HFFc6 (cell line): ENCODE measurements around the gene KCNMA1. TPM values are rescaled to one million over a fixed set of nuclear protein-coding genes. Genes with fewer than 3 reads are reported as not detected.
A peak's percentile ranks its signal among the peaks of the same experiment; 100 is the strongest.

ENCODE experiments used
- DNase-seq: peaks from one replicate; pipeline ENCODE4 v3.0.0-alpha.2; 2018
- H3K27ac Mint-ChIP-seq: 2 replicates; pipeline ENCODE4 v1.8.0; 2020; ENCODE audit warnings: mild to moderate bottlenecking, mixed read lengths
- H3K27me3 Mint-ChIP-seq: 2 replicates; pipeline ENCODE4 v1.8.0; 2021; ENCODE audit warnings: mild to moderate bottlenecking, moderate library complexity, mixed read lengths; ENCODE audit not compliant: insufficient read depth
- H3K36me3 Mint-ChIP-seq: 2 replicates; pipeline ENCODE4 v1.8.0; 2021; ENCODE audit warnings: low read depth, mixed read lengths
- H3K4me1 Mint-ChIP-seq: 2 replicates; pipeline ENCODE4 v1.8.0; 2020; ENCODE audit warnings: low read depth, mixed read lengths
- H3K4me3 Mint-ChIP-seq: 2 replicates; pipeline ENCODE4 v1.8.0; 2020; ENCODE audit warnings: mild to moderate bottlenecking, moderate library complexity, mixed read lengths
- H3K9me3 Mint-ChIP-seq: 2 replicates; pipeline ENCODE4 v1.8.0; 2020; ENCODE audit warnings: mild to moderate bottlenecking, mixed read lengths
- CTCF ChIP-seq: fragments of 200-600 bp; sonication (generic); IDR thresholded peaks from 2 replicates; pipeline ENCODE4 v1.5.0; 2021; ENCODE audit warnings: antibody characterized with exemption, mild to moderate bottlenecking
- total RNA-seq, 6 experiments: library from RNA; stranded (reverse); fragmentation: NEBNext Ultra II Directional; extraction: Animal tissue kit (Norgen Biotek cat#: 25700); gene quantifications; 2 replicates in 1 of 6; 3 replicates in 5 of 6; pipeline ENCODE4 v1.2.3, GENCODE V29; 2021

Gene KCNMA1
- total RNA-seq, 6 experiments from 2014 or later: 87.1 to 191 (median 93.5) TPM

GRCh38 chr10:76962851-76963250 lies 674.8 kb downstream of the KCNMA1 start:
- no peaks in the 10 kb centered on the region for H3K9me3 Mint-ChIP-seq
- H3K4me3 Mint-ChIP-seq: no peak overlapping the region
- H3K36me3 Mint-ChIP-seq: peaks cover 47% of the 10 kb centered on the region
- H3K27me3 Mint-ChIP-seq: no peaks in the 10 kb centered on the region; the same call in 1 of the 2 replicates
- no peak overlapping the region for H3K27ac Mint-ChIP-seq
- no peak for TF ChIP-seq CTCF
- DNase-seq: peak; percentile 8
- peaks cover 12% of the 10 kb centered on the region for H3K4me1 Mint-ChIP-seq

GRCh38 chr10:76961841-76962240 lies 675.8 kb downstream of the KCNMA1 start:
- Mint-ChIP-seq H3K27me3 (no peaks in the 10 kb centered on the region), H3K36me3 (peaks cover 41% of the 10 kb centered on the region), H3K4me1 (peaks cover 12% of the 10 kb centered on the region), H3K4me3 (no peak overlapping the region), H3K9me3 (no peaks in the 10 kb centered on the region), H3K27ac (no peak overlapping the region)
- no peak for TF ChIP-seq CTCF
- DNase-seq: no peak

GRCh38 chr10:76959111-76959510 lies 678.5 kb downstream of the KCNMA1 start:
- H3K27me3 Mint-ChIP-seq: no peaks in the 10 kb centered on the region; the same call in 1 of the 2 replicates
- peaks cover 22% of the 10 kb centered on the region for H3K36me3 Mint-ChIP-seq
- no peak overlapping the region for H3K4me3 Mint-ChIP-seq
- no peak for TF ChIP-seq CTCF
- H3K9me3 Mint-ChIP-seq: no peaks in the 10 kb centered on the region
- no peak overlapping the region for H3K27ac Mint-ChIP-seq
- DNase-seq: no peak
- H3K4me1 Mint-ChIP-seq: peaks cover 19% of the 10 kb centered on the region

- H3K9me3 Mint-ChIP-seq: no peaks in the 10 kb centered on the region
- no peak for DNase-seq
- H3K4me1 Mint-ChIP-seq: peaks cover 13% of the 10 kb centered on the region
- no peak overlapping the region for H3K4me3 Mint-ChIP-seq
- TF ChIP-seq CTCF: no peak
- H3K27ac Mint-ChIP-seq: no peak overlapping the region
- no peaks in the 10 kb centered on the region; the same call in 1 of the 2 replicates for H3K27me3 Mint-ChIP-seq
- peaks cover 17% of the 10 kb centered on the region for H3K36me3 Mint-ChIP-seq
These were observed 682.8 kb downstream of the KCNMA1 start for GRCh38 chr10:76954838-76955237.

- Mint-ChIP-seq H3K27me3 (no peaks in the 10 kb centered on the region), H3K4me3 (no peak overlapping the region), H3K27ac (no peak overlapping the region; the same call in 1 of the 2 replicates), H3K9me3 (no peaks in the 10 kb centered on the region), H3K36me3 (peaks cover 28% of the 10 kb centered on the region), H3K4me1 (peaks cover 23% of the 10 kb centered on the region)
- DNase-seq: no peak
- TF ChIP-seq CTCF: no peak
These were observed 687.3 kb downstream of the KCNMA1 start for GRCh38 chr10:76950354-76950753.

GRCh38 chr10:76946270-76946669 lies 691.3 kb downstream of the KCNMA1 start:
- H3K36me3 Mint-ChIP-seq: peaks cover 31% of the 10 kb centered on the region
- H3K4me1 Mint-ChIP-seq: peaks cover 27% of the 10 kb centered on the region
- no peak for TF ChIP-seq CTCF
- no peak overlapping the region for H3K4me3 Mint-ChIP-seq
- no peaks in the 10 kb centered on the region for H3K9me3 Mint-ChIP-seq
- H3K27ac Mint-ChIP-seq: no peak overlapping the region
- no peaks in the 10 kb centered on the region for H3K27me3 Mint-ChIP-seq
- peak; percentile 23 for DNase-seq
